Endothelial cell of umbilical vein (primary cell): Measurements from ENCODE around the gene AGPS. TPM values are rescaled to one million over a fixed set of nuclear protein-coding genes. Genes with fewer than 3 reads are reported as not detected.

Source experiments
- BruUV-seq: library from RNA; stranded (reverse); fragments of 400-500 nt; replicated peaks from 2 replicates; lab custom pipeline; 2021; lab: Mats Ljungman, UMichigan
- CTCF ChIA-PET: fragments of 300-600, 350-600 bp; sonication (Branson Sonifier 250); formaldehyde crosslinking; loops from one replicate; lab custom pipeline; 2021; ENCODE audit warnings: antibody characterized with exemption, inconsistent platforms; lab: Charles Lee
- POLR2A ChIA-PET: fragments of 300-600, 350-600 bp; sonication (Branson Sonifier 250); formaldehyde crosslinking; loops from one replicate; lab custom pipeline; 2021; ENCODE audit warnings: antibody characterized with exemption, inconsistent platforms; lab: Charles Lee
- DNase-seq: peaks from one replicate; pipeline ENCODE4 v3.0.0-alpha.2; 2011; ENCODE audit warnings: low read depth, low spot score
- FAIRE-seq: peaks from 2 replicates; lab custom pipeline; 2011; peaks lifted over from hg19 to GRCh38; lab: Jason Lieb, UNC
- H2AFZ ChIP-seq: 2 replicates; pipeline ENCODE4 v1.6.0; 2012; ENCODE audit warnings: low read depth, low read length, control low read depth, inconsistent platforms
- H3K27ac ChIP-seq: 2 replicates; pipeline ENCODE4 v1.5.1; 2011; ENCODE audit warnings: low read depth, mild to moderate bottlenecking, control low read depth, low read length, moderate library complexity; ENCODE audit not compliant: insufficient read depth
- H3K27me3 ChIP-seq, 2 experiments: 2 replicates each; pipeline versions ENCODE4 v1.6.0 to v1.6.1; 2011; ENCODE audit warnings: low read length in 2 of 2, mixed read lengths in 1 of 2; ENCODE audit not compliant: control insufficient read depth in 2 of 2, insufficient read depth in 2 of 2
- H3K36me3 ChIP-seq, 2 experiments: 2 replicates in 1 of 2; 3 replicates in 1 of 2; pipeline ENCODE4 v1.5.1; 2011; ENCODE audit warnings: low read length in 2 of 2, mild to moderate bottlenecking in 1 of 2, moderate library complexity in 1 of 2; ENCODE audit not compliant: control insufficient read depth in 2 of 2, insufficient read depth in 2 of 2; ENCODE audit errors: extremely low read depth in 1 of 2
- H3K4me1 ChIP-seq: 3 replicates; pipeline ENCODE4 v1.5.1; 2011; ENCODE audit warnings: mild to moderate bottlenecking, low read length; ENCODE audit not compliant: control insufficient read depth, insufficient read depth; ENCODE audit errors: extremely low read depth
- H3K4me2 ChIP-seq: 2 replicates; pipeline ENCODE4 v1.6.1; 2011; ENCODE audit warnings: low read length, control low read depth, mixed read lengths; ENCODE audit not compliant: insufficient read depth
- H3K4me3 ChIP-seq, 3 experiments: fragments of 200-600 bp in 1 of 3; sonication (generic), shearing (Covaris generic) in 1 of 3; replicated peaks in 1 of 3; 2 replicates each; pipeline ENCODE4 v1.5.1; 2011 to 2016; ENCODE audit warnings: control low read depth in 3 of 3, low read length in 3 of 3, mild to moderate bottlenecking in 2 of 3, inconsistent platforms in 1 of 3, low read depth in 1 of 3, moderate library complexity in 1 of 3; ENCODE audit not compliant: insufficient read depth in 1 of 3
- H3K79me2 ChIP-seq: 2 replicates; pipeline ENCODE4 v1.6.0; 2012; ENCODE audit warnings: low read length, inconsistent platforms; ENCODE audit not compliant: control insufficient read depth, insufficient read depth
- H3K9ac ChIP-seq: replicated peaks from 2 replicates; pipeline ENCODE3; 2011; ENCODE audit warnings: low read length, control low read depth; ENCODE audit not compliant: insufficient read depth; ENCODE audit errors: extremely low read depth
- H3K9me1 ChIP-seq: replicated peaks from 3 replicates; pipeline ENCODE4 v1.6.0; 2011; ENCODE audit warnings: mild to moderate bottlenecking, low read length; ENCODE audit not compliant: control insufficient read depth, insufficient read depth; ENCODE audit errors: extremely low read depth
- H3K9me3 ChIP-seq: replicated peaks from 2 replicates; pipeline ENCODE4 v1.5.1; 2012; ENCODE audit warnings: low read length, inconsistent platforms; ENCODE audit not compliant: control insufficient read depth, insufficient read depth
- H4K20me1 ChIP-seq: replicated peaks from 2 replicates; pipeline ENCODE3; 2011; ENCODE audit warnings: mild to moderate bottlenecking, low read length; ENCODE audit not compliant: control insufficient read depth, insufficient read depth; ENCODE audit errors: extremely low read depth
- GATA2 ChIP-seq: IDR thresholded peaks from 2 replicates; pipeline ENCODE4 v1.7.0; 2011; ENCODE audit warnings: low read depth, mild to moderate bottlenecking, moderate library complexity, mixed read lengths, low read length; ENCODE audit not compliant: insufficient read length, insufficient read depth
- JUN ChIP-seq: IDR thresholded peaks from 2 replicates; pipeline ENCODE4 v1.6.1; 2011; ENCODE audit warnings: borderline replicate concordance, low read depth; ENCODE audit not compliant: insufficient read length, insufficient read depth
- MAX ChIP-seq: IDR thresholded peaks from 2 replicates; pipeline ENCODE4 v1.6.1; 2011; ENCODE audit not compliant: insufficient read depth, insufficient read length
- MYC ChIP-seq: IDR thresholded peaks from one replicate; pipeline ENCODE4 v1.6.1; 2011; ENCODE audit warnings: mild to moderate bottlenecking, low read depth, low read length
- POLR2A ChIP-seq: IDR thresholded peaks from 2 replicates; pipeline ENCODE4 v1.6.1; 2012; ENCODE audit warnings: low read depth, mild to moderate bottlenecking, control low read depth, low read length
- POLR2AphosphoS5 ChIP-seq: IDR thresholded peaks from 2 replicates; pipeline ENCODE4 v1.6.1; 2012; ENCODE audit warnings: low read depth, mild to moderate bottlenecking, control low read depth, low read length, moderate library complexity; ENCODE audit not compliant: insufficient read depth
- dilution Hi-C: fragments of 300-500 bp; cut with MboI; formaldehyde crosslinking; loops from one replicate; pipeline ENCODE4 v1.15.0; 2019; ENCODE audit warnings: low sequenced_read_pairs; ENCODE audit not compliant: extremely low pct_ligation_motif_present
- intact Hi-C: fragments of 100-400 bp; cut with micrococcal nuclease; formaldehyde crosslinking; loops from one replicate; pipeline ENCODE4 v1.10.0; 2022
- polyA plus RNA-seq, 4 experiments: library from polyadenylated mRNA; depleted of rRNA in 3 of 4; stranded (reverse) in 3 of 4; unstranded in 1 of 4; fragments of >200 nt; gene quantifications; 2 replicates each; pipeline versions ENCODE4 v1.2.1 to v1.2.3, GENCODE V29; 2011 to 2012; ENCODE audit warnings: missing spikeins in 1 of 4
- total RNA-seq: library from RNA; stranded (reverse); gene quantifications from 2 replicates; pipeline ENCODE4 v1.2.3, GENCODE V29; 2021

The AGPS gene
- total and polyA plus RNA-seq, 2 donors (not counting 3 experiments of a cell fraction or from before 2014, with no cell fraction given): 10.1 to 96.5 TPM

- dilution Hi-C loops (no loop called here), intact Hi-C loops (loop anchor here (1.0 kb wide), 1 partner anchor 8 kb away; no protein-coding TSS in a partner anchor)
- CTCF ChIA-PET: interaction anchor here (0.6 to 2.0 kb wide), 2 partner anchors 20 to 79 kb away, joined by 3 to 7 read pairs; no protein-coding TSS in a partner anchor
- BruUV-seq: no TSS peak
- H3K4me1 ChIP-seq: no peaks in the 10 kb centered on the region
- no peak for DNase-seq
- H3K79me2 ChIP-seq: no peaks in the 10 kb centered on the region
- no peak overlapping the region for H3K4me3 ChIP-seq
- no peaks in the 10 kb centered on the region for H3K9me3 ChIP-seq
- POLR2A ChIA-PET: interaction anchor here (0.7 kb wide), 1 partner anchor 10 kb away, joined by 3 read pairs; no protein-coding TSS in a partner anchor
- TF ChIP-seq POLR2AphosphoS5: no peak
- TF ChIP-seq GATA2: no peak
- no peak for TF ChIP-seq MAX
- no peak for TF ChIP-seq MYC
- no peak for FAIRE-seq
- peaks cover 2 to 5% of the 10 kb centered on the region in 2 experiments for H3K36me3 ChIP-seq
- H3K27me3 ChIP-seq: no peaks in the 10 kb centered on the region
- no peak overlapping the region for H3K9ac ChIP-seq
- H4K20me1 ChIP-seq: no peaks in the 10 kb centered on the region
- H3K4me2 ChIP-seq: no peak overlapping the region
- no peak overlapping the region for H2AFZ ChIP-seq
- H3K27ac ChIP-seq: no peak overlapping the region
- H3K9me1 ChIP-seq: no peaks in the 10 kb centered on the region
Measured at GRCh38 chr2:177525351-177525924, 132.9 kb downstream of the AGPS start.

GRCh38 chr2:177528351-177528933 is 135.9 kb downstream of the AGPS start:
- H3K9ac ChIP-seq: no peak overlapping the region
- no peak overlapping the region for H2AFZ ChIP-seq
- H3K4me2 ChIP-seq: no peak overlapping the region
- no peaks in the 10 kb centered on the region for H3K9me1 ChIP-seq
- H3K36me3 ChIP-seq: peaks cover 2 to 5% of the 10 kb centered on the region in 2 experiments
- H3K27ac ChIP-seq: no peak overlapping the region
- FAIRE-seq: no peak
- intact Hi-C loops: no loop called here
- ChIA-PET CTCF (interaction anchor here (0.9 to 1.3 kb wide), 2 partner anchors 38 to 76 kb away, joined by 3 to 6 read pairs; no protein-coding TSS in a partner anchor), POLR2A (no interaction called here)
- no peaks in the 10 kb centered on the region for H3K79me2 ChIP-seq
- H3K4me1 ChIP-seq: no peaks in the 10 kb centered on the region
- no peaks in the 10 kb centered on the region for H3K27me3 ChIP-seq
- no peaks in the 10 kb centered on the region for H4K20me1 ChIP-seq
- no TSS peak for BruUV-seq
- H3K4me3 ChIP-seq: no peak overlapping the region
- dilution Hi-C loops: no loop called here
- no peaks in the 10 kb centered on the region for H3K9me3 ChIP-seq
- no peak for TF ChIP-seq POLR2A
- peak; percentile 22 for TF ChIP-seq JUN
- DNase-seq: no peak
